Right atrium auricular region (tissue), 2 donors: ENCODE results near the gene TMEM126B. TPM values are rescaled to one million over a fixed set of nuclear protein-coding genes. Genes with fewer than 3 reads are reported as not detected.

Experiments used
- DNase-seq: peaks from one replicate; pipeline ENCODE4 v3.0.0-alpha.2; 2019; ENCODE audit warnings: low spot score
- H3K27ac ChIP-seq, 2 donors: fragments of 200-600 bp; sonication (generic); 1 replicate in 1 of 2; 2 replicates in 1 of 2; pipeline ENCODE4 v1.5.1; 2016 to 2019
- H3K27me3 ChIP-seq, 2 donors: fragments of 200-600 bp; sonication (generic); one replicate each; pipeline versions ENCODE4 v1.5.1 to v1.6.0; 2017 to 2019
- H3K36me3 ChIP-seq: fragments of 200-600 bp; sonication (generic); one replicate; pipeline ENCODE4 v1.5.1; 2016
- H3K4me1 ChIP-seq, 2 donors: fragments of 200-600 bp; sonication (generic); one replicate each; pipeline versions ENCODE4 v1.5.1 to v1.6.0; 2017 to 2019
- H3K4me3 ChIP-seq, 2 donors: fragments of 200-600 bp; sonication (generic); 1 replicate in 1 of 2; 2 replicates in 1 of 2; pipeline ENCODE4 v1.5.1; 2017 to 2019; ENCODE audit warnings: mild to moderate bottlenecking in 1 of 2, moderate library complexity in 1 of 2
- H3K9me3 ChIP-seq, 2 donors: fragments of 200-600 bp; sonication (generic); one replicate each; pipeline ENCODE4 v1.5.1; 2019
- total RNA-seq, 2 donors: library from RNA; depleted of rRNA; stranded (reverse); fragments of >200 nt; gene quantifications; one replicate each; pipeline ENCODE4 v1.1.0, GENCODE V29; 2016
- TF ChIP-seq, protein P1 (sequence below), 2 donors: fragments of 200-600 bp; sonication (generic); IDR thresholded peaks; one replicate each; pipeline ENCODE4 v1.5.1; 2019; ENCODE audit warnings: antibody characterized with exemption in 2 of 2

Gene TMEM126B
- total RNA-seq, result 10 to 100 TPM; 37.2 to 63.7 TPM

GRCh38 chr11:85627998-85628770 lies at the start of gene TMEM126B:
TMEM126B (plus strand) TSS chr11:85628593; CDS start chr11:85628608, 15 bp downstream.
- TF ChIP-seq, protein P1, sequence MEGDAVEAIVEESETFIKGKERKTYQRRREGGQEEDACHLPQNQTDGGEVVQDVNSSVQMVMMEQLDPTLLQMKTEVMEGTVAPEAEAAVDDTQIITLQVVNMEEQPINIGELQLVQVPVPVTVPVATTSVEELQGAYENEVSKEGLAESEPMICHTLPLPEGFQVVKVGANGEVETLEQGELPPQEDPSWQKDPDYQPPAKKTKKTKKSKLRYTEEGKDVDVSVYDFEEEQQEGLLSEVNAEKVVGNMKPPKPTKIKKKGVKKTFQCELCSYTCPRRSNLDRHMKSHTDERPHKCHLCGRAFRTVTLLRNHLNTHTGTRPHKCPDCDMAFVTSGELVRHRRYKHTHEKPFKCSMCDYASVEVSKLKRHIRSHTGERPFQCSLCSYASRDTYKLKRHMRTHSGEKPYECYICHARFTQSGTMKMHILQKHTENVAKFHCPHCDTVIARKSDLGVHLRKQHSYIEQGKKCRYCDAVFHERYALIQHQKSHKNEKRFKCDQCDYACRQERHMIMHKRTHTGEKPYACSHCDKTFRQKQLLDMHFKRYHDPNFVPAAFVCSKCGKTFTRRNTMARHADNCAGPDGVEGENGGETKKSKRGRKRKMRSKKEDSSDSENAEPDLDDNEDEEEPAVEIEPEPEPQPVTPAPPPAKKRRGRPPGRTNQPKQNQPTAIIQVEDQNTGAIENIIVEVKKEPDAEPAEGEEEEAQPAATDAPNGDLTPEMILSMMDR (IDR thresholded peaks at IDR 0.05), result no peak
- peak within 1 kb of the TSS; percentile 67 to 76 for H3K4me3 ChIP-seq
- no peaks in the 10 kb centered on the region for H3K9me3 ChIP-seq
- no peaks in the 10 kb centered on the region for H3K36me3 ChIP-seq
- H3K27me3 ChIP-seq, result no peaks in the 10 kb centered on the region
- peaks cover 0 to 24% of the 10 kb centered on the region in 2 donors for H3K4me1 ChIP-seq
- H3K27ac ChIP-seq, result peak within 1 kb of the TSS; percentile 87 to 93
- peak; percentile 99 for DNase-seq

DNA sequence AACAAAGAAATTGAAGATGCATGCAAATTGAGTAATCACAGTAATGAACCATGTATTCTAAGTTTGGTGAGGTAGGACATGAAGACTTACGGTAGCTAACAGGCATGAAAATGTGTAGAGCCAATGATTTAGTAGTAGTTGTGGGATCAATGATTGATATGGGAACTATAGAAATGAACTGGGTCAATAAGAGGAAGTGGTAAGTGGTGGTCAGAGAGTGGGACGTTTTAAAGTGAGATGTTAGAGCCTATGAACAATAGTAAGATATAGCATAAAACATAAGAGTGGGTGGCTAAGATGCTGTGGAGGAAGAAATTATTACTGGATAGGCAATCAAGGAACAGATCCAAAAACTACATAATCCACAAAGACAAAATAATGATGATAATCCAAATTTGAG lies 46.3 kb upstream of the TMEM126B start:
- no peaks in the 10 kb centered on the region for H3K9me3 ChIP-seq
- no peaks in the 10 kb centered on the region for H3K27me3 ChIP-seq

DNA sequence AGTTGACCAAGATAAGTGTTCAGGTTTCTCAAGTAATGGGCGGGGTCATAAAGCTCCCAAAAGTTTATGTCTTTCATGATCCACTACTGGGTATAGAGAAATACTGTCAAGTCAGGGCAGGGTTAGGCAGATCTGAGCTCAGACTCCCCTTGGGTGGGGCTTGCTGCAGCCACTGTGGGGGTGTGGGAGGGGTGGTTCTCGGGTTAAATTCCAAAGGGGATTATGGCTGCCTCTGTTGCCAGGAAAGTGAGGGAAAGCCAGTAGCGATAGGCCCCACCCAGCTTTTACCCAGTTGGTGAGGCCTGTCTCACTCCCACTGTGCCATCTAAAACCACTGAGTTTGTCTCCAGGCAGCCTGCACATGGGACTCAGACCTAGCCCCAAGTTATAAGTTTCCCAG lies 39.0 kb upstream of the TMEM126B start:
- Histone ChIP-seq H3K4me3 (no peak overlapping the region), H3K27me3 (no peaks in the 10 kb centered on the region), H3K9me3 (no peaks in the 10 kb centered on the region), H3K27ac (no peak overlapping the region), H3K36me3 (no peaks in the 10 kb centered on the region), H3K4me1 (no peaks in the 10 kb centered on the region)
- DNase-seq, result no peak
- TF ChIP-seq, protein P1 (IDR thresholded peaks at IDR 0.05), result no peak

More for the DNA sequence above, 46.3 kb upstream of the TMEM126B start:
- no peak overlapping the region for H3K27ac ChIP-seq
- H3K36me3 ChIP-seq, result no peaks in the 10 kb centered on the region
- no peak overlapping the region for H3K4me3 ChIP-seq
- TF ChIP-seq, protein P1 (IDR thresholded peaks at IDR 0.05), result no peak
- H3K4me1 ChIP-seq, result no peaks in the 10 kb centered on the region
- no peak for DNase-seq

- H3K27ac ChIP-seq, result no peak overlapping the region
- no peaks in the 10 kb centered on the region for H3K9me3 ChIP-seq
- no peak overlapping the region for H3K4me3 ChIP-seq
- no peaks in the 10 kb centered on the region for H3K4me1 ChIP-seq
- no peaks in the 10 kb centered on the region for H3K27me3 ChIP-seq
- TF ChIP-seq, protein P1 (IDR thresholded peaks at IDR 0.05), result peak in 1 of 2 donors; percentile 35
- no peaks in the 10 kb centered on the region for H3K36me3 ChIP-seq
- DNase-seq, result no peak
Measured at GRCh38 chr11:85590848-85591483, 37.4 kb upstream of the TMEM126B start.

GRCh38 chr11:85595285-85595884 lies 33.0 kb upstream of the TMEM126B start:
- TF ChIP-seq, protein P1 (IDR thresholded peaks at IDR 0.05), result peak; percentile 22 to 67
- Histone ChIP-seq H3K4me3 (no peak overlapping the region), H3K4me1 (no peaks in the 10 kb centered on the region), H3K27ac (no peak overlapping the region), H3K36me3 (no peaks in the 10 kb centered on the region), H3K27me3 (no peaks in the 10 kb centered on the region), H3K9me3 (no peaks in the 10 kb centered on the region)
- no peak for DNase-seq
